Thyroid gland (tissue), 4 donors: Measurements from ENCODE around the gene CPNE8.

Source experiments
- POLR2A ChIP-seq, 2 donors: fragments of 450-650 bp; IDR thresholded peaks; one replicate each; pipeline ENCODE4 v1.6.1; 2017; ENCODE audit warnings: antibody characterized with exemption in 2 of 2, mild to moderate bottlenecking in 2 of 2, moderate library complexity in 1 of 2
- TF ChIP-seq, protein P1 (sequence below), 6 experiments: fragments of 200-600 bp in 3 of 6; fragments of 450-650 bp in 3 of 6; sonication (generic) in 3 of 6; IDR thresholded peaks; one replicate each; pipeline ENCODE4 v1.5.1; 2016 to 2019; ENCODE audit warnings: antibody characterized with exemption in 6 of 6, mild to moderate bottlenecking in 2 of 6, inconsistent platforms in 1 of 6, moderate library complexity in 1 of 6

DNA sequence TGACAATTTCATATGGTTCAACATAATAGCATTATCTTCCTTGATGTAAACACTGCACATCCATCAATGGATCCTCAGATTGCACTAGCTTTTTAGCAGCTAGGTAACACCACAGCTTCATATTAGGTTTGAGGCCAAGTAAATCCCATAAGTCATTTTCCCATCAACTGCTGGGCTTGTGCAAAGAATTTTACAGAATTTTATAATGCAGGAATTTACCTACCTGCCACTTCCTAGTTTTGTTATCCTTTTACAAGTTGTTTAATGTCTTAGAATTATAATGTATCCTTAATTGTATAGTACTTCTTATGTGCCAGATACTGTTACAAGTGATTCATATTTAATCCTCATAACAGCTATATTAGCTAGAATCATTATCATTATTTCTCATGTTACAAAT is 36.4 kb downstream of the CPNE8 start:
- TF ChIP-seq, protein P1, sequence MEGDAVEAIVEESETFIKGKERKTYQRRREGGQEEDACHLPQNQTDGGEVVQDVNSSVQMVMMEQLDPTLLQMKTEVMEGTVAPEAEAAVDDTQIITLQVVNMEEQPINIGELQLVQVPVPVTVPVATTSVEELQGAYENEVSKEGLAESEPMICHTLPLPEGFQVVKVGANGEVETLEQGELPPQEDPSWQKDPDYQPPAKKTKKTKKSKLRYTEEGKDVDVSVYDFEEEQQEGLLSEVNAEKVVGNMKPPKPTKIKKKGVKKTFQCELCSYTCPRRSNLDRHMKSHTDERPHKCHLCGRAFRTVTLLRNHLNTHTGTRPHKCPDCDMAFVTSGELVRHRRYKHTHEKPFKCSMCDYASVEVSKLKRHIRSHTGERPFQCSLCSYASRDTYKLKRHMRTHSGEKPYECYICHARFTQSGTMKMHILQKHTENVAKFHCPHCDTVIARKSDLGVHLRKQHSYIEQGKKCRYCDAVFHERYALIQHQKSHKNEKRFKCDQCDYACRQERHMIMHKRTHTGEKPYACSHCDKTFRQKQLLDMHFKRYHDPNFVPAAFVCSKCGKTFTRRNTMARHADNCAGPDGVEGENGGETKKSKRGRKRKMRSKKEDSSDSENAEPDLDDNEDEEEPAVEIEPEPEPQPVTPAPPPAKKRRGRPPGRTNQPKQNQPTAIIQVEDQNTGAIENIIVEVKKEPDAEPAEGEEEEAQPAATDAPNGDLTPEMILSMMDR (IDR thresholded peaks at IDR 0.05): no peak
- no peak for TF ChIP-seq POLR2A (IDR thresholded peaks at IDR 0.05)
